ENCODE results near the gene NEUROG1.

The NEUROG1 gene

DNA sequence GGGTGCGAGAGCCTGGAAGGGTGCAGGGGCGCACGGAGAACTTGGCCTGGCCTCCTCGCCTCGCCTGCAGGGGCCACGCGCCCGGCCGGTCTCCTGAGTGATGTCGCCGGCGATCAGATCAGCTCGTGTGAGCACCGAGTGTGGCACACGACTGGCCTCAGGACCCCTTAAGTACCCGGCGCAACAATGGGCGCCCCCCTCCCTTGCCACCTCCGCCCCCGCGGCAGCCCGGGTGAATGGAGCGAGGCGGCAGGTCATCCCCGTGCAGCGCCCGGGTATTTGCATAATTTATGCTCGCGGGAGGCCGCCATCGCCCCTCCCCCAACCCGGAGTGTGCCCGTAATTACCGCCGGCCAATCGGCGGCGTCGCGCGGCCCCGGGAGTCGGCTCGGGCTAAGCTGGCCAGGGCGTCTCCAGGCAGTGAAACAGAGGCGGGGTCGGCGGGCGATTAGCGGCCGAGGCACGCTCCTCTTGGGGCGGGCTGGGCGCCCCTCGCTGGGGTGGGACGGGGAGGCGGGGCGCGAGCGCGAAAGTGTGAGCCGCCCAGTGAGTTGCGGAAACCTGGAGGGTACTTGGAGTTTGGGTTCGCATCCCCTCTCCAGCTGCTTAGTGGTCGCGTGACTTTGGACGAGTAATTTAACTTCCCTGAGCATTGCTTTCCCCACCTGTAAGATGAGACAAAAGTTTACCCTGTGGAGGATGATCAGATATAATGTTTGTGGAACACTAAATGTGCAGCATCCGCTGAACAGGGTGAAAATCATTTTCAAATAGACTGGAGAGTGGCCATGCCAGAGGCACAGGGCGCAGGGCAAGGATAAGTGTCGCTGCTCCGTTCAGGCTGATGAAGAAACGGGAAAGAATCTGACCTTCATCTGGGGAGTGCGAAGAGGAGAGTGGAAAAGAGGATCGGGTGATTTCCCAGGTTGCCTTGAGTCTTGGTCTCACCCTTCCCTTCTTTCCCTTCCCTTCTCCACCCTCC lies at the start of gene NEUROG1:
TSS of gene NEUROG1 (minus strand) at position 145 of the 982 bp plus-strand sequence. CDS start 274 bp downstream, outside the sequence.
- DNase-seq = no peak

- DNase-seq = no peak
Observed at GRCh38 chr5:135584918-135585317, 49.2 kb upstream of the NEUROG1 start.

- DNase-seq = no peak
Observed at GRCh38 chr5:135584276-135584675, 48.5 kb upstream of the NEUROG1 start.

GRCh38 chr5:135582099-135582781 lies 46.5 kb upstream of the NEUROG1 start:
- no peak for DNase-seq

GRCh38 chr5:135578685-135579341 lies 43.0 kb upstream of the NEUROG1 start, which contains the start of gene CXCL14:
TSS of gene CXCL14 (minus strand) at chr5:135578991. CDS start at chr5:135578778, 213 bp downstream.
- DNase-seq = peak in 1 of 2 donors; percentile 31

DNA sequence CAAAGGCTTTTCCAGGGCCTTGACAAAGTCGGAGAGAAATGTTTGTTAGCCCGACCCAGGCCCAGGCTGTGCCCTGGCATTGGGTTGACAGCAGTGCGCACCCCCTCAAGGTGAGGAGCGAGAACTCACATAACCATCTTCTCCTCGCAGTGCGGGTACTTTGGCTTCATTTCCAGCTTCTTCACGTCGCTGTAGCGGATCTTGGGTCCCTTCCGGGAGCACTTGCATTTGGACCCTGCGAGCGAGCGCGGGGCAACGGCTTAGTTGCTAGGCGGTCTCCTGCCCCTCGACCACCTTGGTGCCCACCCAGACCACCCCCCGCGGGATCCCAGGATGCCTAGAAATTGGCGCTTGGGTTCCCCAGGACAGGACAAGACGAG lies 42.5 kb upstream of the NEUROG1 start:
- no peak for DNase-seq

GRCh38 chr5:135577421-135577820 lies 41.7 kb upstream of the NEUROG1 start:
- DNase-seq = no peak

DNA sequence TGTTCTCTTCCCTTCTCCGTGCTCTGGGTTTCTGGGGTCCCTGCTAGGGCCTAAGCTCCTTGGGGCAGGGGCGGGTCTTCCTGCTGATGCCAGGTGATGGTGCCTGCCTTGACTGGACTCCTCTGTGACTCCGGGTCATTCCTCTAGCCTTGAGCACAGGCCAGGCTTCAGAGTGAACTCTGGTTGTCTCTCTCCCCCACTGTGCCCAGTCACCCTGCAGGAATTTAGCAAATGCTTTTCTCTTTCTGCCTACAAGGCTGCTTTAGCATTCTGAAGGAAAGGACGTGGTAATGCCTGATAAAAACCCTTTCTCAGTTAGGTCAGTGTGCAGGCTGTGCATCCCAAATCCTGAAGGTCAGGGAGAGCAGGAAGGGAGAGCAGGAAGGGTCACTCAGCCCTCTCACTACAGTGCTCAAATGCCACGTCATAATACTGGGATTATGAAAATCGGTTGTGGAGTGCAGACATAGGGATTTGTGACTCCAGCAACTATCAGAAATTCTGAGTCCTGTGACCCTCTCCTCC lies 40.4 kb upstream of the NEUROG1 start:
- DNase-seq = no peak

- no peak for DNase-seq
Observed at GRCh38 chr5:135574493-135574892, 38.7 kb upstream of the NEUROG1 start.

DNA sequence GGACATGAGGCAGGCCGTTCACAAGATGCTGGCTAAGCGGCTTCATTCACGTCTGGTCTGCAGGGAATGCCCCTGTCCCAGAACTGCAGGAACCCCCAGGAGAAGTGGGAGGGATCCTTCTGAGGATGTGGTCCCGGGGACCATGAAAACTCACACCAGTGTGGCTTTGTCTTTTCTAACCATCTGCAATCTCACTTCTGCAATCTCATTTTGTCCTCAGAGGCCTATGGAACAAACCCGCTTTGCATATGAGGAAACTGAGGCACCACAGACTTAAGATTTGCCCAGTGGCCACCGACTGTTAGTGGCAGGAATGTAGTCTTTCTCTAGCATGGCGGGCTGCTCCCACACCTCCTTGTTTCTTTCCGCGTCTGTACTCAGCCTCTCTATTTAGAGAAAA lies 36.1 kb upstream of the NEUROG1 start:
- no peak for DNase-seq

GRCh38 chr5:135571066-135571609 lies 35.4 kb upstream of the NEUROG1 start:
- no peak for DNase-seq

DNA sequence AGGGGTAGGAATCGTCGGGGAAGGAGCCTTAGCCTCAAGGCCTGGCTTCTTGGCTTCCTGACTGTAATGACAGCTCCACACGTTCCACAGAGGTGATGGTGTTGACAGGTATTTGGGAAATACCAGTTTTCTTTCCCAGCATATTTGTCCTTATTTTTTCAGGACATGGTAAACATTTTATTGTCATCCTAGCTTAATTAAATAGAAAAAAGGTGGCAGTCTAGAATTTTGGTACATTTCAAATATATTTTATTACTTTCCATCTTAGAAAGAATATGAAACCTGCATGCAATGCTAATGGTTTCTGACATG lies 34.6 kb upstream of the NEUROG1 start:
- DNase-seq = no peak

- no peak for DNase-seq
Observed at GRCh38 chr5:135569755-135570452, 34.1 kb upstream of the NEUROG1 start.

GRCh38 chr5:135568923-135569360 lies 33.2 kb upstream of the NEUROG1 start:
- DNase-seq = no peak

DNA sequence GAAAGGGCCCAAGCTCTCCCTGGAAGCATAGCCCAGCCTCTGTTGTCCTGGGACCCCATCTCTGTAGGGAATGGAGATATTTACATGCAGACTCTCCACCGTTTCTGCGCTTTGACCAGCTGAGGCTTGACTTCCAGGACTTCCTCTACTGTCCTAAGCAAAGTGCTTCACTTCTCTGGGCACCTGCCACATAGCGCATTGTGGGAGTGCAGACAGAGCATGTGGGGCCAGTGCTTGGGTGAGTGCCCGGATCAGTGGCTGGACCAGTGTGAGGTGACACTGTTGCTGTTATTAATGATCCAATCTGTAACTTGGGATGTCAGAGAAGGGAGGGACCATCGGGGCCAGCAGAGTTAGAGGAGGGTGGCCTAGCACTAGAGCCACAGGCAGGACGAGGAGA lies 32.5 kb upstream of the NEUROG1 start:
- no peak for DNase-seq

DNA sequence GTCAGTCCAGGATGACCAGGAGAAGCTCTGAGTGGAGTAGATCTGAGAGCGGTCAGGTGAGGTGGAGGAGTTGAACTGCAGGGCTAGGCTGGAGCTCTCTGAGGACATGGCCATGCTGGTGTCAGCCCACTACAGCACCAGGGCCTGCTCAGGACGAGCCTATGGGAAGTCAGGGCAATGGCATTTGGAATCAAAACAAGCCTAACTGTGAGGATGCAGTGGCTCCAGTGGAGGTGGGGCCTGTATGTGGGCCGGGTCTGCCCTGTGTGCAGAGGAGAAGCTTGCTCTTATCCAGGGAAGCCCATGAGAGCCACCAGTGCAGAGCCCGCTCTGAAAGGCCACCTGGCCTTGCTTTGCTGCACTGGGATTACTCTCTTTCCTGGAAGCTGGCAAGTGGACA lies 31.9 kb upstream of the NEUROG1 start:
- DNase-seq = no peak

GRCh38 chr5:135566422-135567400 lies 30.9 kb upstream of the NEUROG1 start:
- DNase-seq = no peak

GRCh38 chr5:135565725-135566421 lies 30.1 kb upstream of the NEUROG1 start:
- peak; percentile 50 to 51 for DNase-seq

GRCh38 chr5:135565266-135565665 lies 29.5 kb upstream of the NEUROG1 start:
- no peak for DNase-seq

DNA sequence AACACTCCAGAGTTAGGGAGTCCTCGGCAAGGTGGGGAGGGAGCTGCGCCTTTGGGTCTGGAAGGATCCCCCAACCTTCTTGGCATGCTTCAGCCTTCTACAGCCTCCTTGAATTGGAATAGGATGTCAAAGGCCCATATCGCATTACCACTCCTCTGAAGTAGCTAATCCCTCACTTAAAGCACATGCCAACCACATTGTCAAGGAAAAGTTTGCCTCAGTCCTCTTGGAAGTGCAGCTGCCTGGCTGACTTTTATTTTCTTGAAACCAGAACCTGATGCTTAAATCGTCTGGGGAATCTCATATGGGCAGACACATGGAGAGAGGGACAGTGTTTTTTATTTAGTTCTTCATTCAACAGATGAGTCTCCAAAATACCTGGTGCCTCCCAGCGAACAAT lies 28.6 kb upstream of the NEUROG1 start:
- no peak for DNase-seq

All from CD4-positive, alpha-beta T cell treated with Interleukin-4 for 1 hour (primary cell).